ENCODE data around the gene ATAD3A. TPM values are rescaled to one million over a fixed set of nuclear protein-coding genes. Genes with fewer than 3 reads are reported as not detected.

ATAD3A gene
- total and polyA plus RNA-seq, 9 of the 15 experiments (the other 6 are each of a cell fraction or from before 2014, with no cell fraction given), result 0.10 to 173 (median 36.7) TPM

GRCh38 chr1:1573843-1574720 lies 62.1 kb downstream of the ATAD3A start (continued):
- TF ChIP-seq ATF4 (CRISPR knock-in tag; IDR thresholded peaks at IDR 0.05) (no peak), TFAP4 (CRISPR knock-in tag; IDR thresholded peaks at IDR 0.05; ENCODE audit: borderline replicate concordance) (peak; percentile 61), DPF2 (IDR thresholded peaks at IDR 0.05) (no peak), CHD7 (IDR thresholded peaks at IDR 0.05; ENCODE audit: low read depth, low read length) (no peak), E2F3 (CRISPR knock-in tag; IDR thresholded peaks at IDR 0.05) (no peak), ARHGAP35 (IDR thresholded peaks at IDR 0.05; ENCODE audit: partially characterized antibody) (no peak), SAFB (IDR thresholded peaks at IDR 0.05; ENCODE audit: borderline replicate concordance, low read depth, low read length) (peak; percentile 55; the same call in 1 of the 2 replicates), CBX1 (IDR thresholded peaks at IDR 0.05; ENCODE audit: low read depth) (peak; percentile 64), ZSCAN29 (IDR thresholded peaks at IDR 0.05) (no peak), SREBF2 (CRISPR knock-in tag; IDR thresholded peaks at IDR 0.05) (no peak), CHAMP1 (IDR thresholded peaks at IDR 0.05) (no peak), RBM39 (optimal IDR thresholded peaks at IDR 0.05; ENCODE audit: low read depth, low read length) (no peak)

Data from K562 (cell line).